ENCODE data around the gene LHFPL2.

- no peak for TF ChIP-seq CTCF (conservative IDR thresholded peaks at IDR 0.05; ENCODE audit: low read depth in 2 of 2)
- no peak for TF ChIP-seq POLR2AphosphoS5 (IDR thresholded peaks at IDR 0.05; ENCODE audit: low read depth)
- TF ChIP-seq EZH2 (IDR thresholded peaks at IDR 0.05; ENCODE audit: low read depth, unreplicated experiment), result no peak
- TF ChIP-seq STAT1 (IDR thresholded peaks at IDR 0.05; ENCODE audit: unreplicated experiment), result no peak
- no peak for TF ChIP-seq ETS1 (IDR thresholded peaks at IDR 0.05)
- no peak for TF ChIP-seq NANOG (IDR thresholded peaks at IDR 0.05; ENCODE audit: borderline replicate concordance)
- no peak for TF ChIP-seq ZNF114 (CRISPR knock-in tag; IDR thresholded peaks at IDR 0.05)
- no peak for TF ChIP-seq EZH2phosphoT487 (IDR thresholded peaks at IDR 0.05; ENCODE audit: unreplicated experiment)
- no peak for TF ChIP-seq REST (IDR thresholded peaks at IDR 0.05; ENCODE audit: unreplicated experiment)
Measured at GRCh38 chr5:78633700-78634099, 14.9 kb downstream of the LHFPL2 start.
